Liver (tissue), 9 donors: ENCODE measurements around the gene ARHGEF5. TPM values are rescaled to one million over a fixed set of nuclear protein-coding genes. Genes with fewer than 3 reads are reported as not detected.
"Not testable (repeated sequence)": the region's sequence is repeated elsewhere in the genome, so short reads cannot be mapped to it uniquely, and the experiment has no call there.

Source experiments
- DNase-seq: peaks from one replicate; pipeline ENCODE4 v3.0.0-alpha.2; 2017; ENCODE audit warnings: low spot score
- H3K27ac ChIP-seq, 2 donors: one replicate each; pipeline ENCODE4 v1.7.0; 2013; ENCODE audit warnings: inconsistent platforms in 2 of 2, low read length in 2 of 2, control low read depth in 1 of 2, low read depth in 1 of 2, mild to moderate bottlenecking in 1 of 2
- H3K27me3 ChIP-seq, 4 donors: one replicate each; pipeline versions ENCODE4 v1.6.1 to v1.7.0; 2013; ENCODE audit warnings: low read length in 3 of 4, inconsistent platforms in 1 of 4, mild to moderate bottlenecking in 1 of 4, moderate library complexity in 1 of 4; ENCODE audit not compliant: control insufficient read depth in 4 of 4, insufficient read depth in 4 of 4
- H3K36me3 ChIP-seq, 4 donors: one replicate each; pipeline versions ENCODE4 v1.6.1 to v1.7.0; 2013; ENCODE audit warnings: low read length in 3 of 4, mild to moderate bottlenecking in 3 of 4, low read depth in 1 of 4, moderate library complexity in 1 of 4; ENCODE audit not compliant: control insufficient read depth in 4 of 4, insufficient read depth in 3 of 4
- H3K4me1 ChIP-seq, 4 donors: one replicate each; pipeline versions ENCODE4 v1.6.1 to v1.7.0; 2013; ENCODE audit warnings: low read length in 3 of 4, mild to moderate bottlenecking in 3 of 4, moderate library complexity in 1 of 4; ENCODE audit not compliant: control insufficient read depth in 4 of 4, insufficient read depth in 4 of 4
- H3K4me3 ChIP-seq, 3 donors: one replicate each; pipeline versions ENCODE4 v1.6.1 to v1.7.0; 2013; ENCODE audit warnings: low read length in 3 of 3, control low read depth in 1 of 3, low read depth in 1 of 3, mild to moderate bottlenecking in 1 of 3
- H3K9ac ChIP-seq, 2 donors: one replicate each; pipeline ENCODE4 v1.7.0; 2013; ENCODE audit warnings: low read length in 2 of 2, mild to moderate bottlenecking in 2 of 2, moderate library complexity in 2 of 2, control low read depth in 1 of 2, low read depth in 1 of 2
- H3K9me3 ChIP-seq, 4 donors: one replicate each; pipeline versions ENCODE4 v1.6.1 to v1.7.0; 2013; ENCODE audit warnings: low read length in 3 of 4; ENCODE audit not compliant: control insufficient read depth in 4 of 4
- FOXA1 ChIP-seq: IDR thresholded peaks from 2 replicates; pipeline ENCODE4 v1.6.1; 2016; ENCODE audit warnings: antibody characterized with exemption
- FOXA2 ChIP-seq: IDR thresholded peaks from 2 replicates; pipeline ENCODE4 v1.6.1; 2016; ENCODE audit warnings: antibody characterized with exemption
- GABPA ChIP-seq, 2 donors: IDR thresholded peaks in 1 of 2; conservative IDR thresholded peaks in 1 of 2; 2 replicates each; pipeline ENCODE4 v1.6.1; 2016; ENCODE audit warnings: antibody characterized with exemption in 2 of 2, mild to moderate bottlenecking in 1 of 2, moderate library complexity in 1 of 2
- JUND ChIP-seq, 2 donors: IDR thresholded peaks; 2 replicates each; pipeline ENCODE4 v1.6.1; 2016; ENCODE audit warnings: antibody characterized with exemption in 2 of 2
- MAX ChIP-seq: IDR thresholded peaks from 2 replicates; pipeline ENCODE4 v1.6.1; 2016; ENCODE audit warnings: antibody characterized with exemption
- YY1 ChIP-seq: IDR thresholded peaks from 2 replicates; pipeline ENCODE4 v1.6.1; 2016; ENCODE audit warnings: antibody characterized with exemption, mild to moderate bottlenecking
- WGBS: extraction: QIAGEN DNeasy Blood & Tissue Kit; methylation state at CpG from one replicate; pipeline ENCODE4 v1.1.7; 2013; 5-methylcytosine and 5-hydroxymethylcytosine counted together
- polyA plus RNA-seq, 2 donors: library from polyadenylated mRNA; stranded (reverse) in 1 of 2; unstranded in 1 of 2; fragments of 200-250 nt in 1 of 2; fragments of >200 nt in 1 of 2; fragmentation: Nextera tagmentation in 1 of 2; extraction: Ambion mirVana in 1 of 2; gene quantifications; one replicate each; pipeline versions ENCODE4 v1.2.1 to v1.2.3, GENCODE V29; 2013 to 2015
- total RNA-seq, 2 donors: library from RNA; depleted of rRNA; stranded (reverse); fragments of >200 nt; gene quantifications; one replicate each; pipeline ENCODE4 v1.2.3, GENCODE V29; 2014
- TF ChIP-seq, protein P1 (sequence below): IDR thresholded peaks from 2 replicates; pipeline ENCODE4 v1.6.1; 2016; ENCODE audit warnings: antibody characterized with exemption
- TF ChIP-seq, protein P2 (sequence below): IDR thresholded peaks from 2 replicates; pipeline ENCODE4 v1.6.1; 2016; ENCODE audit warnings: antibody characterized with exemption
- TF ChIP-seq, protein P3 (sequence below): IDR thresholded peaks from 2 replicates; pipeline ENCODE4 v1.6.1; 2016; ENCODE audit warnings: antibody characterized with exemption, mild to moderate bottlenecking
- donor health status: healthy.
- donor health status: healthy.
- donor health status: healthy.
- donor health status: healthy.
- donor health status: healthy.

The ARHGEF5 gene
- total and polyA plus RNA-seq, 4 donors: 3.5 to 8.4 (median 4.8) TPM

- not testable (repeated sequence) for H3K9ac ChIP-seq, H3K36me3 ChIP-seq, H3K27ac ChIP-seq, DNase-seq, H3K4me1 ChIP-seq, H3K4me3 ChIP-seq, H3K9me3 ChIP-seq, H3K27me3 ChIP-seq
- no CpG with 5 or more reads among the region's 6 CpGs for WGBS
These were observed 10.3 kb downstream of the ARHGEF5 start for GRCh38 chr7:144365523-144365922.

DNA sequence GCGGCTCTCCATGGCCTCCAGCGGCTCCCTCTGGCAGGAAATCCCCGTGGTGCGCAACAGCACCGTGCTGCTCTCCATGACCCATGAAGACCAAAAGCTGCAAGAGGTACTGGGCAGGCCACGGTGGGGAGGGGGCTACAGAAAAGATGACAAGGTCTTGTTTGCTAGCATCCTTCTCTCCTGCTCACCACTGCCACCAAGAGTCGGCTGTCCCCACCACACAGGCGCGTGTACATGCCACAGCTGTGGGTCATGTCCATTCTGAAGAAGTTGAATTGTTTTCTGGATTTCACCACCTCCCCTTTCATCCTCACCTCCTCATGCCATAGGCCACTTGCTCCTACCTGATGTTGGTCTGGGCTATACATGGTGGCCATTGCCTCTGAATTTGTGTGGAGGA is 12.0 kb downstream of the ARHGEF5 start:
- H3K27ac ChIP-seq, H3K4me1 ChIP-seq, DNase-seq, H3K4me3 ChIP-seq, H3K9ac ChIP-seq, H3K9me3 ChIP-seq, H3K36me3 ChIP-seq, H3K27me3 ChIP-seq: not testable (repeated sequence)
- no CpG with 5 or more reads among the region's 9 CpGs for WGBS

GRCh38 chr7:144369221-144369620 is 14.0 kb downstream of the ARHGEF5 start:
- H3K27me3 ChIP-seq, H3K36me3 ChIP-seq, H3K4me3 ChIP-seq, H3K9ac ChIP-seq, H3K4me1 ChIP-seq, DNase-seq, H3K9me3 ChIP-seq, H3K27ac ChIP-seq: not testable (repeated sequence)
- no CpG with 5 or more reads among the region's 7 CpGs for WGBS

DNA sequence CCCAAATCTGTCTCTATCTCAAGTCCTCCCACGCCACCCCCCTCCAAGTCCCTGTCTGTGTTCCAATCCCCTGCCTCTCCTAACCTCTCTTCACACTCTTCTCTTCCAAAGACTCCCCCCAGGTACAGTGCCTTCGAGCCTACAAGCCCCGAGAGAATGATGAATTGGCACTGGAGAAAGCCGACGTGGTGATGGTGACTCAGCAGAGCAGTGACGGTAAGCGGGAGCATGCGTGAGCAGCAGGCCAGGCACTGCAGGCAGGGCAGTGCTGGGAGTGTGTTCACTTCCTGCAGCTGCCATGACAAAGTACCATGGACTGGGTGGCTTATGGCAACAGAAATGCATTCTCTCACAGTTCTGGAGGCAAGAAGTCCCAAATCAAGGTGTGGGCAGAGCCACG is 23.4 kb downstream of the ARHGEF5 start:
- no peaks in the 10 kb centered on the region for H3K27me3 ChIP-seq
- no peak for DNase-seq
- no peaks in the 10 kb centered on the region for H3K9me3 ChIP-seq
- no peak overlapping the region for H3K27ac ChIP-seq
- no peak overlapping the region for H3K9ac ChIP-seq
- no peak overlapping the region for H3K4me3 ChIP-seq
- H3K36me3 ChIP-seq: peaks cover 5 to 27% (median 20%) of the 10 kb centered on the region in 4 donors
- H3K4me1 ChIP-seq: no peaks in the 10 kb centered on the region
- TF ChIP-seq FOXA2 (no peak), FOXA1 (no peak), YY1 (no peak), MAX (no peak), JUND (IDR thresholded peaks at IDR 0.05) (no peak), GABPA (IDR thresholded peaks at IDR 0.05 in 1 of 2, conservative IDR thresholded peaks at IDR 0.05 in 1 of 2) (no peak)
- TF ChIP-seq, protein P1, sequence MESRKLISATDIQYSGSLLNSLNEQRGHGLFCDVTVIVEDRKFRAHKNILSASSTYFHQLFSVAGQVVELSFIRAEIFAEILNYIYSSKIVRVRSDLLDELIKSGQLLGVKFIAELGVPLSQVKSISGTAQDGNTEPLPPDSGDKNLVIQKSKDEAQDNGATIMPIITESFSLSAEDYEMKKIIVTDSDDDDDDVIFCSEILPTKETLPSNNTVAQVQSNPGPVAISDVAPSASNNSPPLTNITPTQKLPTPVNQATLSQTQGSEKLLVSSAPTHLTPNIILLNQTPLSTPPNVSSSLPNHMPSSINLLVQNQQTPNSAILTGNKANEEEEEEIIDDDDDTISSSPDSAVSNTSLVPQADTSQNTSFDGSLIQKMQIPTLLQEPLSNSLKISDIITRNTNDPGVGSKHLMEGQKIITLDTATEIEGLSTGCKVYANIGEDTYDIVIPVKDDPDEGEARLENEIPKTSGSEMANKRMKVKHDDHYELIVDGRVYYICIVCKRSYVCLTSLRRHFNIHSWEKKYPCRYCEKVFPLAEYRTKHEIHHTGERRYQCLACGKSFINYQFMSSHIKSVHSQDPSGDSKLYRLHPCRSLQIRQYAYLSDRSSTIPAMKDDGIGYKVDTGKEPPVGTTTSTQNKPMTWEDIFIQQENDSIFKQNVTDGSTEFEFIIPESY: no peak
- TF ChIP-seq, protein P2, sequence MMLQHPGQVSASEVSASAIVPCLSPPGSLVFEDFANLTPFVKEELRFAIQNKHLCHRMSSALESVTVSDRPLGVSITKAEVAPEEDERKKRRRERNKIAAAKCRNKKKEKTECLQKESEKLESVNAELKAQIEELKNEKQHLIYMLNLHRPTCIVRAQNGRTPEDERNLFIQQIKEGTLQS: no peak
- TF ChIP-seq, protein P3, sequence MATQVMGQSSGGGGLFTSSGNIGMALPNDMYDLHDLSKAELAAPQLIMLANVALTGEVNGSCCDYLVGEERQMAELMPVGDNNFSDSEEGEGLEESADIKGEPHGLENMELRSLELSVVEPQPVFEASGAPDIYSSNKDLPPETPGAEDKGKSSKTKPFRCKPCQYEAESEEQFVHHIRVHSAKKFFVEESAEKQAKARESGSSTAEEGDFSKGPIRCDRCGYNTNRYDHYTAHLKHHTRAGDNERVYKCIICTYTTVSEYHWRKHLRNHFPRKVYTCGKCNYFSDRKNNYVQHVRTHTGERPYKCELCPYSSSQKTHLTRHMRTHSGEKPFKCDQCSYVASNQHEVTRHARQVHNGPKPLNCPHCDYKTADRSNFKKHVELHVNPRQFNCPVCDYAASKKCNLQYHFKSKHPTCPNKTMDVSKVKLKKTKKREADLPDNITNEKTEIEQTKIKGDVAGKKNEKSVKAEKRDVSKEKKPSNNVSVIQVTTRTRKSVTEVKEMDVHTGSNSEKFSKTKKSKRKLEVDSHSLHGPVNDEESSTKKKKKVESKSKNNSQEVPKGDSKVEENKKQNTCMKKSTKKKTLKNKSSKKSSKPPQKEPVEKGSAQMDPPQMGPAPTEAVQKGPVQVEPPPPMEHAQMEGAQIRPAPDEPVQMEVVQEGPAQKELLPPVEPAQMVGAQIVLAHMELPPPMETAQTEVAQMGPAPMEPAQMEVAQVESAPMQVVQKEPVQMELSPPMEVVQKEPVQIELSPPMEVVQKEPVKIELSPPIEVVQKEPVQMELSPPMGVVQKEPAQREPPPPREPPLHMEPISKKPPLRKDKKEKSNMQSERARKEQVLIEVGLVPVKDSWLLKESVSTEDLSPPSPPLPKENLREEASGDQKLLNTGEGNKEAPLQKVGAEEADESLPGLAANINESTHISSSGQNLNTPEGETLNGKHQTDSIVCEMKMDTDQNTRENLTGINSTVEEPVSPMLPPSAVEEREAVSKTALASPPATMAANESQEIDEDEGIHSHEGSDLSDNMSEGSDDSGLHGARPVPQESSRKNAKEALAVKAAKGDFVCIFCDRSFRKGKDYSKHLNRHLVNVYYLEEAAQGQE: no peak
- WGBS: 95% methylated on average over 9 of the region's 9 CpGs
